ENCODE data around the gene ZIC1. TPM values are rescaled to one million over a fixed set of nuclear protein-coding genes. Genes with fewer than 3 reads are reported as not detected.

ZIC1 gene
- total and polyA plus RNA-seq, 7 experiments from 2014 or later, result not detected

- no peaks in the 10 kb centered on the region for H3K36me3 ChIP-seq (ENCODE audit: control insufficient read depth in 2 of 3, insufficient read depth in 3 of 3, low read length in 3 of 3)
- H3K27ac ChIP-seq (ENCODE audit: low read depth, low read length), result no peak overlapping the region
- H3K27me3 ChIP-seq (ENCODE audit: control insufficient read depth in 2 of 2, insufficient read depth in 2 of 2, low read length in 2 of 2), result peaks cover 0 to 7% of the 10 kb centered on the region in 2 donors
- peaks cover 0 to 2% (median 0%) of the 10 kb centered on the region in 5 donors for H3K36me3 Mint-ChIP-seq
- DNase-seq, result no peak
- CTCF ChIA-PET, result no interaction called here
- intact Hi-C loops (cut with micrococcal nuclease), result no loop called here
- POLR2A ChIA-PET, result no interaction called here
- no peak for ATAC-seq
- H3K4me3 Mint-ChIP-seq, result no peak overlapping the region
- peaks cover 16 to 45% (median 18%) of the 10 kb centered on the region in 5 donors for H3K27me3 Mint-ChIP-seq
- peaks cover 0 to 16% (median 3%) of the 10 kb centered on the region in 11 donors for H3K9me3 Mint-ChIP-seq
- H3K9me3 ChIP-seq (ENCODE audit: control insufficient read depth in 2 of 3, low read length in 3 of 3), result no peaks in the 10 kb centered on the region
- no peak overlapping the region for H3K27ac Mint-ChIP-seq
- H3K4me1 Mint-ChIP-seq, result no peaks in the 10 kb centered on the region
- no peak overlapping the region for H3K4me3 ChIP-seq (ENCODE audit: low read length)
- H3K4me1 ChIP-seq (ENCODE audit: control insufficient read depth in 2 of 2, insufficient read depth in 2 of 2, low read length in 2 of 2), result no peaks in the 10 kb centered on the region
Measured at GRCh38 chr3:147428754-147429153, 19.6 kb downstream of the ZIC1 start.

- H3K4me3 ChIP-seq (ENCODE audit: low read length), result no peak overlapping the region
- POLR2A ChIA-PET, result no interaction called here
- H3K4me1 ChIP-seq (ENCODE audit: control insufficient read depth in 2 of 2, insufficient read depth in 2 of 2, low read length in 2 of 2), result no peaks in the 10 kb centered on the region
- Mint-ChIP-seq H3K4me3 (no peak overlapping the region), H3K4me1 (no peaks in the 10 kb centered on the region), H3K9me3 (peaks cover 0 to 10% (median 3%) of the 10 kb centered on the region in 11 donors), H3K27ac (no peak overlapping the region), H3K36me3 (no peaks in the 10 kb centered on the region), H3K27me3 (peaks cover 2 to 26% (median 8%) of the 10 kb centered on the region in 5 donors)
- intact Hi-C loops (cut with micrococcal nuclease), result no loop called here
- no peak overlapping the region for H3K27ac ChIP-seq (ENCODE audit: low read depth, low read length)
- no peaks in the 10 kb centered on the region for H3K9me3 ChIP-seq (ENCODE audit: control insufficient read depth in 2 of 3, low read length in 3 of 3)
- DNase-seq (no peak), ATAC-seq (no peak)
- CTCF ChIA-PET, result no interaction called here
- no peaks in the 10 kb centered on the region for H3K36me3 ChIP-seq (ENCODE audit: control insufficient read depth in 2 of 3, insufficient read depth in 3 of 3, low read length in 3 of 3)
- no peaks in the 10 kb centered on the region for H3K27me3 ChIP-seq (ENCODE audit: control insufficient read depth in 2 of 2, insufficient read depth in 2 of 2, low read length in 2 of 2)
Measured at GRCh38 chr3:147431751-147432150, 22.6 kb downstream of the ZIC1 start.

GRCh38 chr3:147447224-147447623 lies 38.1 kb downstream of the ZIC1 start:
- ChIA-PET CTCF (no interaction called here), POLR2A (no interaction called here)

GRCh38 chr3:147449669-147450068 lies 40.5 kb downstream of the ZIC1 start:
- intact Hi-C loops (cut with micrococcal nuclease), result no loop called here
- H3K4me3 Mint-ChIP-seq, result no peak overlapping the region
- H3K27me3 ChIP-seq (ENCODE audit: control insufficient read depth in 2 of 2, insufficient read depth in 2 of 2, low read length in 2 of 2), result no peaks in the 10 kb centered on the region
- no peak overlapping the region for H3K4me3 ChIP-seq (ENCODE audit: low read length)
- CTCF ChIA-PET, result no interaction called here
- ATAC-seq (no peak), DNase-seq (no peak)
- no peaks in the 10 kb centered on the region for H3K9me3 ChIP-seq (ENCODE audit: control insufficient read depth in 2 of 3, low read length in 3 of 3)
- no peak overlapping the region for H3K27ac ChIP-seq (ENCODE audit: low read depth, low read length)
- H3K36me3 ChIP-seq (ENCODE audit: control insufficient read depth in 2 of 3, insufficient read depth in 3 of 3, low read length in 3 of 3), result no peaks in the 10 kb centered on the region
- H3K27ac Mint-ChIP-seq, result no peak overlapping the region
- peaks cover 0 to 6% (median 1%) of the 10 kb centered on the region in 11 donors for H3K9me3 Mint-ChIP-seq
- H3K27me3 Mint-ChIP-seq, result no peaks in the 10 kb centered on the region
- POLR2A ChIA-PET, result no interaction called here
- H3K36me3 Mint-ChIP-seq, result no peaks in the 10 kb centered on the region
- H3K4me1 Mint-ChIP-seq, result no peaks in the 10 kb centered on the region
- H3K4me1 ChIP-seq (ENCODE audit: control insufficient read depth in 2 of 2, insufficient read depth in 2 of 2, low read length in 2 of 2), result no peaks in the 10 kb centered on the region

More at GRCh38 chr3:147447224-147447623, 38.1 kb downstream of the ZIC1 start:
- Mint-ChIP-seq H3K36me3 (no peaks in the 10 kb centered on the region), H3K9me3 (peaks cover 0 to 15% (median 0%) of the 10 kb centered on the region in 11 donors), H3K4me1 (no peaks in the 10 kb centered on the region), H3K27me3 (no peaks in the 10 kb centered on the region), H3K27ac (no peak overlapping the region), H3K4me3 (no peak overlapping the region)
- no peak overlapping the region for H3K4me3 ChIP-seq (ENCODE audit: low read length)
- H3K9me3 ChIP-seq (ENCODE audit: control insufficient read depth in 2 of 3, low read length in 3 of 3), result no peaks in the 10 kb centered on the region
- DNase-seq (no peak), ATAC-seq (no peak)
- intact Hi-C loops (cut with micrococcal nuclease), result no loop called here
- H3K27ac ChIP-seq (ENCODE audit: low read depth, low read length), result no peak overlapping the region
- H3K27me3 ChIP-seq (ENCODE audit: control insufficient read depth in 2 of 2, insufficient read depth in 2 of 2, low read length in 2 of 2), result no peaks in the 10 kb centered on the region
- H3K36me3 ChIP-seq (ENCODE audit: control insufficient read depth in 2 of 3, insufficient read depth in 3 of 3, low read length in 3 of 3), result no peaks in the 10 kb centered on the region
- H3K4me1 ChIP-seq (ENCODE audit: control insufficient read depth in 2 of 2, insufficient read depth in 2 of 2, low read length in 2 of 2), result no peaks in the 10 kb centered on the region

GRCh38 chr3:147458995-147459704 lies 50.0 kb downstream of the ZIC1 start:
- CTCF ChIA-PET, result no interaction called here
- ATAC-seq, result no peak
- H3K27ac Mint-ChIP-seq, result no peak overlapping the region

GRCh38 chr3:147462856-147463255 lies 53.7 kb downstream of the ZIC1 start:
- intact Hi-C loops (cut with micrococcal nuclease), result no loop called here
- peaks cover 0 to 8% (median 1%) of the 10 kb centered on the region in 11 donors for H3K9me3 Mint-ChIP-seq
- H3K36me3 ChIP-seq (ENCODE audit: control insufficient read depth in 2 of 3, insufficient read depth in 3 of 3, low read length in 3 of 3), result no peaks in the 10 kb centered on the region
- no peak for ATAC-seq
- H3K27me3 ChIP-seq (ENCODE audit: control insufficient read depth in 2 of 2, insufficient read depth in 2 of 2, low read length in 2 of 2), result no peaks in the 10 kb centered on the region
- H3K4me3 ChIP-seq (ENCODE audit: low read length), result no peak overlapping the region
- no peaks in the 10 kb centered on the region for H3K9me3 ChIP-seq (ENCODE audit: control insufficient read depth in 2 of 3, low read length in 3 of 3)
- H3K27me3 Mint-ChIP-seq, result no peaks in the 10 kb centered on the region
- H3K4me1 Mint-ChIP-seq, result no peaks in the 10 kb centered on the region
- no peak overlapping the region for H3K27ac ChIP-seq (ENCODE audit: low read depth, low read length)
- ChIA-PET CTCF (no interaction called here), POLR2A (no interaction called here)
- H3K36me3 Mint-ChIP-seq, result no peaks in the 10 kb centered on the region
- H3K4me1 ChIP-seq (ENCODE audit: control insufficient read depth in 2 of 2, insufficient read depth in 2 of 2, low read length in 2 of 2), result no peaks in the 10 kb centered on the region
- no peak overlapping the region for H3K27ac Mint-ChIP-seq
- DNase-seq, result no peak
- H3K4me3 Mint-ChIP-seq, result no peak overlapping the region

More at GRCh38 chr3:147458995-147459704, 50.0 kb downstream of the ZIC1 start:
- Histone ChIP-seq H3K4me1 (ENCODE audit: control insufficient read depth in 2 of 2, insufficient read depth in 2 of 2, low read length in 2 of 2) (no peaks in the 10 kb centered on the region), H3K36me3 (ENCODE audit: control insufficient read depth in 2 of 3, insufficient read depth in 3 of 3, low read length in 3 of 3) (no peaks in the 10 kb centered on the region), H3K4me3 (ENCODE audit: low read length) (no peak overlapping the region), H3K27ac (ENCODE audit: low read depth, low read length) (no peak overlapping the region), H3K9me3 (ENCODE audit: control insufficient read depth in 2 of 3, low read length in 3 of 3) (no peaks in the 10 kb centered on the region), H3K27me3 (ENCODE audit: control insufficient read depth in 2 of 2, insufficient read depth in 2 of 2, low read length in 2 of 2) (no peaks in the 10 kb centered on the region)
- Mint-ChIP-seq H3K4me3 (no peak overlapping the region), H3K4me1 (peaks cover 0 to 1% (median 0%) of the 10 kb centered on the region in 7 donors), H3K27me3 (no peaks in the 10 kb centered on the region), H3K9me3 (peaks cover 0 to 12% (median 3%) of the 10 kb centered on the region in 11 donors), H3K36me3 (no peaks in the 10 kb centered on the region)
- intact Hi-C loops (cut with micrococcal nuclease), result no loop called here
- POLR2A ChIA-PET, result no interaction called here
- no peak for DNase-seq
